ENCODE measurements around the gene SMIM33. TPM values are rescaled to one million over a fixed set of nuclear protein-coding genes. Genes with fewer than 3 reads are reported as not detected.

SMIM33 gene
- total RNA-seq (not detected in 2 replicates), polyA plus RNA-seq (0.10 TPM in 1 of 2 replicates, not detected in the other)

GRCh38 chr5:139470821-139471300 is at the start of gene SMIM33:
TSS of gene SMIM33 (plus strand) at chr5:139471004. CDS start at chr5:139471122, 118 bp downstream.
- Histone ChIP-seq H3K9me3 (ENCODE audit: low read depth) (no peaks in the 10 kb centered on the region), H3K4me1 (ENCODE audit: low read depth) (peaks cover 28% of the 10 kb centered on the region), H3K36me3 (no peaks in the 10 kb centered on the region), H3K27me3 (no peaks in the 10 kb centered on the region), H3K4me3 (no peak within 1 kb of the TSS), H3K27ac (no peak within 1 kb of the TSS)
- no peak for DNase-seq (ENCODE audit: low read depth in 1 of 2, low spot score in 1 of 2)
- no peak for TF ChIP-seq CTCF (IDR thresholded peaks at IDR 0.05; ENCODE audit: low read depth, low read length)

GRCh38 chr5:139422307-139422893 is 48.4 kb upstream of the SMIM33 start:
- no peak overlapping the region for H3K4me3 ChIP-seq
- peaks cover 25% of the 10 kb centered on the region for H3K36me3 ChIP-seq
- peaks cover 30% of the 10 kb centered on the region for H3K4me1 ChIP-seq (ENCODE audit: low read depth)
- peak; percentile 88 for TF ChIP-seq CTCF (IDR thresholded peaks at IDR 0.05; ENCODE audit: low read depth, low read length)
- peak; percentile 67 to 84 for DNase-seq (ENCODE audit: low read depth in 1 of 2, low spot score in 1 of 2)
- no peaks in the 10 kb centered on the region for H3K27me3 ChIP-seq
- H3K27ac ChIP-seq: no peak overlapping the region
- H3K9me3 ChIP-seq (ENCODE audit: low read depth): no peaks in the 10 kb centered on the region

GRCh38 chr5:139425497-139425896 is 45.3 kb upstream of the SMIM33 start:
- peaks cover 35% of the 10 kb centered on the region for H3K36me3 ChIP-seq
- H3K4me3 ChIP-seq: no peak overlapping the region
- no peaks in the 10 kb centered on the region for H3K9me3 ChIP-seq (ENCODE audit: low read depth)
- H3K27me3 ChIP-seq: no peaks in the 10 kb centered on the region
- DNase-seq (ENCODE audit: low read depth in 1 of 2, low spot score in 1 of 2): no peak
- no peak overlapping the region for H3K27ac ChIP-seq
- peaks cover under 1% of the 10 kb centered on the region for H3K4me1 ChIP-seq (ENCODE audit: low read depth)
- TF ChIP-seq CTCF (IDR thresholded peaks at IDR 0.05; ENCODE audit: low read depth, low read length): no peak

- no peaks in the 10 kb centered on the region for H3K27me3 ChIP-seq
- H3K9me3 ChIP-seq (ENCODE audit: low read depth): no peaks in the 10 kb centered on the region
- H3K27ac ChIP-seq: no peak overlapping the region
- no peak overlapping the region for H3K4me3 ChIP-seq
- H3K4me1 ChIP-seq (ENCODE audit: low read depth): no peaks in the 10 kb centered on the region
- DNase-seq (ENCODE audit: low read depth in 1 of 2, low spot score in 1 of 2): peak in 1 of 2 donors; percentile 58
- no peak for TF ChIP-seq CTCF (IDR thresholded peaks at IDR 0.05; ENCODE audit: low read depth, low read length)
- peaks cover 42% of the 10 kb centered on the region for H3K36me3 ChIP-seq
These were observed 44.5 kb upstream of the SMIM33 start for GRCh38 chr5:139426203-139426885.

- H3K27me3 ChIP-seq: no peaks in the 10 kb centered on the region
- TF ChIP-seq CTCF (IDR thresholded peaks at IDR 0.05; ENCODE audit: low read depth, low read length): no peak
- H3K4me1 ChIP-seq (ENCODE audit: low read depth): no peaks in the 10 kb centered on the region
- no peak overlapping the region for H3K4me3 ChIP-seq
- peaks cover 48% of the 10 kb centered on the region for H3K36me3 ChIP-seq
- H3K27ac ChIP-seq: no peak overlapping the region
- no peak for DNase-seq (ENCODE audit: low read depth in 1 of 2, low spot score in 1 of 2)
- H3K9me3 ChIP-seq (ENCODE audit: low read depth): no peaks in the 10 kb centered on the region
These were observed 40.8 kb upstream of the SMIM33 start for GRCh38 chr5:139430015-139430414.
